Adipose tissue (tissue), 3 donors: ENCODE measurements around the gene PHF13. TPM values are rescaled to one million over a fixed set of nuclear protein-coding genes. Genes with fewer than 3 reads are reported as not detected.

Experiments
- H3K27ac ChIP-seq: one replicate; pipeline ENCODE4 v1.5.1; 2013; ENCODE audit warnings: low read depth, low read length
- WGBS, 3 donors: extraction: QIAGEN DNeasy Blood & Tissue Kit; methylation state at CpG; one replicate each; pipeline ENCODE4 v1.1.7; 2013; 5-methylcytosine and 5-hydroxymethylcytosine counted together
- polyA plus RNA-seq, 3 donors: library from polyadenylated mRNA; stranded (reverse); fragments of 200-250 nt; gene quantifications; one replicate each; pipeline ENCODE4 v1.2.3, GENCODE V29; 2013
- donor health status: healthy with polysubstance abuse.
- donor health status: Bipolar disorder and iron deficiency.
- donor health status: healthy.

Gene PHF13
- polyA plus RNA-seq, 3 donors: 5.2 to 13.3 (median 11.1) TPM

DNA sequence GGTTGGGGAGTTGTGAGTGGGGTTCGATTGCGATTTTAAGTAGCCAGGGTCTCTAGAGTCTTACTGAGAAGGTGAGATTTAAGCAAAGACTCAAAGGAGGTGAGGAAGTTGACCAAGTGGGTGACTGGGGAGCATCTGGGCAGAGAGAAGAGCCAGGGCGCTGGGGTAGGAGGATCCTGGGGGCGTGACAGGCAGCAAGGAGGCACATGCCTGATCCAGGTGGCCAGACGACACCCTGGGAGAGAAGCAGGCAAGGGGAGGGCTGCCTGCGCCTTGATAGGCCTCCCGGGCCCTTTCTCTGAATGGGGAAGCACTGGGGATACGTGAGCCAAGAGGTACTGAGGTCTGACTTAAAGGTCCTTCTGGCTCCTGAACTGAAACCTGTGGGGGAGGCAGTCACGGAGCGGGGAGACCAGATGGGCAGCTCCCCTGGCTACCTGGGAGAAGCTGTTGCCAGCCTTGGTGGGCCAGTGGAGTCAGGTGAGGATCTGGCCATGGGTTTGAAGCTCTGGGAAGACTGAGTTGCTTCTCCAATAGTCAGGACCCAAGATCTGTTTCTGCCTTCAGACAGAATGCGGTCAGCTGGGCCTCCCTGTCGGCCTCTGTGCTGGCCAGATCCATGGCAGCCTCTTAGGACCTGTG, 28.3 kb upstream of the PHF13 start:
- H3K27ac ChIP-seq: no peak overlapping the region
- 80 to 84% (median 84%) methylated on average over 12 of the region's 12 CpGs for WGBS, 3 donors

DNA sequence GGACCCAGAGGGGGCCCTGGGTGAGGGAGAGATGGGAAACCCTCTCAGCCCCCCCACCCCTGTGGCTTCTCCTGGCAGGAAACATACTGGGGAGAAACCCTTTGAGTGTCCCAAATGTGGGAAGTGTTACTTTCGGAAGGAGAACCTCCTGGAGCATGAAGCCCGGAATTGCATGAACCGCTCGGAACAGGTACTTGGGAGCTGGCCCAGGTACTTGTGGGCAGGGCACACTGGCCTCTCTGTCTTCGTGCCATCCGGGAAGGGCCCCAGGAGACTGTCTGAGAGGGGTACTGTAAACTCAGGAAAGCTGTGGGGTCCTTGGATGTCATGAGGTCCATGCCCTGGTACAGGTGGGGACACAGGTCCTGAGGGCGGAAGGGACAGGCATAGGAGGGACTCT, 27.7 kb upstream of the PHF13 start:
- WGBS, 3 donors: 86 to 94% (median 91%) methylated on average over 7 of the region's 7 CpGs
- no peak overlapping the region for H3K27ac ChIP-seq

DNA sequence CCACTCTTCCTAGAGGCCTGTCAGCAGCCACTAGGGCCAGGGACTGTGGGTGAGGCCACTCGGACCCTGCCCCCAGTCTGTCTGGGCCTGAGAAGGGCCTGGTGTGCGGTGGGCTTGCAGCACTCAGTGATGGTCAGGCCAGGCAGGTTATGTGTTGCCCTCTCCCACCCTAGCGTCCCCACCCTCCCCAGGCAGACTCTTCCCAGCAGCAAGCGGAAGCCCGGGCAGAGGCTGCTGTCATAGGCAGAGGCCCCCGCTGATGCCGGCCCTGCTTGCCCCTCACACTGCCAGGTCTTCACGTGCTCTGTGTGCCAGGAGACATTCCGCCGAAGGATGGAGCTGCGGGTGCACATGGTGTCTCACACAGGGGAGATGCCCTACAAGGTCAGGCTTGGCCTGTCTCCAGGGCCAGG, 27.1 kb upstream of the PHF13 start:
- WGBS, 3 donors: 72 to 93% (median 90%) methylated on average over 11 of the region's 11 CpGs

DNA sequence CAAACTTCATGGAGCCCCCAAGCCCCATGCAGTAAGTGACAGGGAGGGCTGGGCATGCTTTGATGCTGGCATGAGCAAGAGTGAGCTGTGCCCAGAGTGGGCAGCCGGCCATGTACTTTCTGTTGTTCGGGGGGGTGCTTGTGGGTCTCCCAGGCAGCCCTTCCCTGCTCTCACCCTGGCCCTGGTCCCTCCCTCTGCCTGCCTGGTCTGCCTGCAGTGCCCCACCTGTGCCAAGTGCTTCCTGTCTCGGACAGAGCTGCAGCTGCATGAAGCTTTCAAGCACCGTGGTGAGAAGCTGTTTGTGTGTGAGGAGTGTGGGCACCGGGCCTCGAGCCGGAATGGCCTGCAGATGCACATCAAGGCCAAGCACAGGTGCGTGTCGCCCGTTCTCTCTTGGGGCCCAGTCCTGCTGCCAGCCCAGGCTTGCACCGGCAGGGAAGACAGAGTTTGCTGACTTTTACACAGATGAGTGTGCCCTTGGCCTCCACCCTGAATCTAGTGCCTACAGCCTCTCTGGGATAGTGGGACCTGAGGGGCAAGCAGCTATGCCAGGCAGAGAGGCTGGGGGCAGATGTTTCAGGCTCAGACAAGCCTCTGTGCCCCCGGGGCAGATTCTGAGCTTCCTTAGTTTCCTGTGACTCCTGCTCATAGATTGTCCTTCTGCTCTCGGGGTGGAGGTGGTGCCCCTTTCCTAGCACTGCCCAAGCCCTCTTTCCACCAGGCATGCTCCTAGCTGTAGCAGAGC, 26.1 kb upstream of the PHF13 start:
- WGBS, 3 donors: 35 to 62% (median 62%) methylated on average over 13 of the region's 13 CpGs
- H3K27ac ChIP-seq: no peak overlapping the region

More for the DNA sequence above, 27.1 kb upstream of the PHF13 start:
- H3K27ac ChIP-seq: no peak overlapping the region

DNA sequence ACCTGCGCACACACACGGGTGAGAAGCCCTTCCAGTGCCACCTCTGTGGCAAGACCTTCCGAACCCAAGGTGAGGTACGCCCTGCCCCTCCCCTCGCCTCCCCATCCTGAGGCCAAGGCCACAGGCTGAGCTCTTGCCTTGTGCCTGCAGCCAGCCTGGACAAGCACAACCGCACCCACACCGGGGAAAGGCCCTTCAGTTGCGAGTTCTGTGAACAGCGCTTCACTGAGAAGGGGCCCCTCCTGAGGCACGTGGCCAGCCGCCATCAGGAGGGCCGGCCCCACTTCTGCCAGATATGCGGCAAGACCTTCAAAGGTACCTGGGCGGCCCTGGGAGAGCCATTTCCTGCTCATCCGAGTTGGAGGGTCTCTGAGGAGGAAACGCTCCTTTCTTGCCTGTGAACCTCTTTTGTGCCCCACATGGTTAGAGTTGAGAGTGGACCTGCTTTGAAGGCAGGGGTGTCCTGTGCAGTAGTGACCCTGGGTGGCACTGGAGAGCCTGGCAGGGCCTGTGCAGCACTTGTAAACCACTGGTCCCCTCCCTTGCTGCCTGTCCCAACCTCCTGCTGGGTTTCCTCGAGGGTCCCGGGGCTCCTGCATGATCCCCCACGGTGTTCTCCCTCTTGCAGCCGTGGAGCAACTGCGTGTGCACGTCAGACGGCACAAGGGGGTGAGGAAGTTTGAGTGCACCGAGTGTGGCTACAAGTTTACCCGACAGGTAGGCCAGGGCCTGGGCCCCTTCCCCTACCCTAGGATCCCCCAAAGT, 25.2 kb upstream of the PHF13 start:
- 67 to 87% (median 85%) methylated on average over 25 of the region's 25 CpGs for WGBS, 3 donors
- no peak overlapping the region for H3K27ac ChIP-seq

DNA sequence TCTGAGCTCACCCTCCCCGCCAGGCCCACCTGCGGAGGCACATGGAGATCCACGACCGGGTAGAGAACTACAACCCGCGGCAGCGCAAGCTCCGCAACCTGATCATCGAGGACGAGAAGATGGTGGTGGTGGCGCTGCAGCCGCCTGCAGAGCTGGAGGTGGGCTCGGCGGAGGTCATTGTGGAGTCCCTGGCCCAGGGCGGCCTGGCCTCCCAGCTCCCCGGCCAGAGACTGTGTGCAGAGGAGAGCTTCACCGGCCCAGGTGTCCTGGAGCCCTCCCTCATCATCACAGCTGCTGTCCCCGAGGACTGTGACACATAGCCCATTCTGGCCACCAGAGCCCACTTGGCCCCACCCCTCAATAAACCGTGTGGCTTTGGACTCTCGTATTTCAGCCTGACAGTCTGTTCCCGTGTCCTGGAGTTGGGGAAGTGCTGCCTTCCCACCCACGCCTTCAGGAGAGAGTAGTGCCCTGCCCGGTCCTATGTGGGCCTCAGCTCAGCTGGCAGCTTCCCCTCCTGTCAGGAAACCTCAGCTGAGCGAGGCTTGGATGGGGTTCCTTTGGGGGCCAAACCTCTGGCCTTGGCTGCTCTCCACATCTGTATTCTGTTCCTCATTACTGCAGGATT, 24.5 kb upstream of the PHF13 start:
- H3K27ac ChIP-seq: no peak overlapping the region
- WGBS, 3 donors: 74 to 85% (median 78%) methylated on average over 24 of the region's 24 CpGs

DNA sequence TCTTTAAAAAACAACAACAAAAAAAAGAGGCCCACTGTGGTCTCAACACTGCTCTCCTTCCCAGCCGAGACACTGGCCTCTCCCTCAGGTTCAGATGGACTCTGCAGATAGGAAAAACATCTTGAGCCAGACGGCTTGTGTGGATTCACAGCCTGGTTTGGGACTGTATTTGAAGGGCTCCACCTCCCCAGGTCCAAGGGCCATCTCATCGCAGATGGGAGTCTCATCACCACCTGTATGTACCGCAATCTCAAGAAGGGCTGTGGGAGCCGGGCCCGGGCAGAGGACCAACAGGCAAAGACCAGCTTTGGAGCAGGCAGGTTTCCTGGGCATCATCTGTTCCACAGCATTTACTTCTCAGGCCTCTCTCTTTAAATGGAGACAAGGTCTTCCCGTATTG, 23.5 kb upstream of the PHF13 start:
- no peak overlapping the region for H3K27ac ChIP-seq
- WGBS, 3 donors: 83 to 92% (median 88%) methylated on average over 7 of the region's 7 CpGs

DNA sequence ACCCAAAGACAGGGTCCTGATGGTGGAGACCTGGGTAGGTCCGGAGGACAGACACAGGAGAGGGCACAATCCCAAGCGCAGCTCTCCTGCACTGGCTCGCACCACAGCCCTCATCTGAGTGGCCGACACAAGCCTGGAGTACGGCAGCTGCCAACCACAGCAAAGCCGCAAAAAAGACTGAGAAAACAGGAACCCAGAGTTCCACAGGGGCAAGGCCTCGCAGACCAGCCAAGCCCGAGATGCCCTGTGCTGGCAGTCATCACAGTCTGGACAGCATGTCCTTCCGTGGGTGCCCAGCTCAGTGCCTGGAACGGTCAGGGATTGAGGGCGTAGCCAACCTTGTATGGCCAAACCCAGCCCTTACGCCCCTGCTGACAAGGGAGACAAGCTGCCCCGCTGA, 22.3 kb upstream of the PHF13 start:
- 45 to 78% (median 48%) methylated on average over 13 of the region's 13 CpGs for WGBS, 3 donors
- no peak overlapping the region for H3K27ac ChIP-seq

DNA sequence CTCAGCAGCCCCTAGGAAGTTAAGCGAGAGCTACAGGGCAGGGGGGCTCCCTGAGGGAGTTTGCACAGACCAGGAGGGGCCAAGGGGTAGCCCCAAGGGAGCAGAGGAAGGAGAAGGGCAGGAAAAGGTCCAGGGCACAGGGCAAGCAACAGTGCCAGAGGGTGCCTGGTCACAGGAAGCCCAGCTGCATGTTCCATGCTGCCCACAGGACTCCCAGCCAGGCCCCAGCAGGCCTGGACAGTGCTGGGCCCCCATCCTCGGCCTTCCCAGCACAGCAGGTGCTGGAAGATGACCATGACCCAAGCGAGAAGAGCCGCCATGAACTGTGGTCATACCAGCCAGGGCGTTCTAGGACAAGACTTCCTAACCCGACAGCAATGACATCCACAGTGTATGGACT, 21.9 kb upstream of the PHF13 start:
- no peak overlapping the region for H3K27ac ChIP-seq
- WGBS, 3 donors: 74 to 89% (median 80%) methylated on average over 6 of the region's 6 CpGs

DNA sequence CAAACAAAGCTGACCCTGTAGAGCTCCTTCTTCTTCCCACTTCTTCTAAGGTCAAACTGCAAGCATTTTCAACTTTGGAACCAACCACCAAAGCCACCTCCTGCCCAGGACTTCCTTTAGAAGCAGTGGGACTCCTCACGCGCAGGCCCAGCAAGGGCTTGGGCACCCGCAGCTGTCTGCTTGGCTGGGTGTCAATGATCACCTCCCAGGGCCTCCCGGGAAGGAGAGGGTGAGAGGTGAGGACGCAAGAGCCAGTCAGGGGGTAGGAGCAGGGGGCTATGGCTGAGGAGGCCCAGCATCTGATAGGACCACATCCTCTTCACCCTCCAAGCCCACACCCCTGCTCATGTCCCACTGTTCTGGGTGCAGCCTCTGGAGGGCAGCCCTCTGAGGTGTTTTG, 21.1 kb upstream of the PHF13 start:
- no peak overlapping the region for H3K27ac ChIP-seq
- 31 to 53% (median 35%) methylated on average over 5 of the region's 5 CpGs for WGBS, 3 donors

DNA sequence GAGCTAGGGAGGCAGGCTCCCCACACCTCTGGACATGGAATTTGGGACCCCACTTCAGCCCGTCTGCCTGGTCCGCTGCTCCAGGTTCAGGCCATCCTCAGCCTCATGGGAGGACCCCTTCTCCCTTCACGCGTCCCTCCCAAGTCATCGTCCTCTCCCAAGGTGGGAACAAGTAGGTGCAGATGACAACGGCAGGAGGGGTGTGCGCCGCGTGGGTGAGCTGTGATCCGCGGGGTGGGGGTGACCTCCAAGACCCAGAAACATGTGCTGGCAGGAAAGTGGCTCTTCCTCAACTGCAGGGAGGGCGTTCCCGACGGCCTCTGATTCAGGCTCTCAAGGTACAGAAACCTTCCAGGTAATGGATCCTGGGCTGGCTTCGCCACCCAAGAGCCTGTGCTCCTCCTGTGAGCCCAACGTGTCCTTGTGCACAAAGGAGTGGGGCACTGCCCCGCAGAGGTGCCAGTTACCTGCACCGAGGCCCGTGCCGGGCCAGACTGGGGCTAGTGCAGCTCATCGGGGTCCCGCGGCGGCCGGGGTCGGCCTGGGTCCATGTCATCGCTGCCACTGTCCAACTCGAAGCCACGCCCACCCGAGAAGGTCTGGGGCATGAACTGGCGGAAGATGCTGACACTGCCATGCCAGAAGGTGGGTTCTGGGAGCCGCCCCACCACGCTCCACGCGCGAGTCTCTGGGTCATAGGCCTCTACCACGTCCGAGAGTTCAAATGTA, 20.5 kb upstream of the PHF13 start:
- H3K27ac ChIP-seq: no peak overlapping the region
- WGBS, 3 donors: 91 to 94% (median 92%) methylated on average over 38 of the region's 38 CpGs

DNA sequence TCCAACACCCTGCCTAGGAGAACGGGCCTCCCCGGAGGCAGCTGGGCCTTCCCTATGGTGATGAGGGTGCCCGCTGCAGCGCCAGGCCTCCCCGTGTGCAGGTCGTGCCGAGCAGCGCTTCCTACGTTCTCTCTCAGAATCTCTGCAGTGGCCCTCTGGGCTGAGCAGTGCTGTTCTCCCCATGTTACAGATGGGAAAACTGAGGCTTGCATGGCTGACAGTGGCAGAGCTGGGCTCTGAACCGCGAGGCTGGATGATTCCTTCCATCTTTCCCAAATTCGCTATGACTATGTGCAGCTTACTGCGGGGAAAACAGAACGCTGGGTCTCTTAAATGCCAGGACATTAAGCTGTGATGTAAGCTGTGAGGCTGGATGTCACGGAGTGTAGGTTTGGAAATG, 19.7 kb upstream of the PHF13 start:
- 93 to 96% (median 94%) methylated on average over 14 to 15 of the region's 15 CpGs for WGBS, 3 donors
- H3K27ac ChIP-seq: no peak overlapping the region

DNA sequence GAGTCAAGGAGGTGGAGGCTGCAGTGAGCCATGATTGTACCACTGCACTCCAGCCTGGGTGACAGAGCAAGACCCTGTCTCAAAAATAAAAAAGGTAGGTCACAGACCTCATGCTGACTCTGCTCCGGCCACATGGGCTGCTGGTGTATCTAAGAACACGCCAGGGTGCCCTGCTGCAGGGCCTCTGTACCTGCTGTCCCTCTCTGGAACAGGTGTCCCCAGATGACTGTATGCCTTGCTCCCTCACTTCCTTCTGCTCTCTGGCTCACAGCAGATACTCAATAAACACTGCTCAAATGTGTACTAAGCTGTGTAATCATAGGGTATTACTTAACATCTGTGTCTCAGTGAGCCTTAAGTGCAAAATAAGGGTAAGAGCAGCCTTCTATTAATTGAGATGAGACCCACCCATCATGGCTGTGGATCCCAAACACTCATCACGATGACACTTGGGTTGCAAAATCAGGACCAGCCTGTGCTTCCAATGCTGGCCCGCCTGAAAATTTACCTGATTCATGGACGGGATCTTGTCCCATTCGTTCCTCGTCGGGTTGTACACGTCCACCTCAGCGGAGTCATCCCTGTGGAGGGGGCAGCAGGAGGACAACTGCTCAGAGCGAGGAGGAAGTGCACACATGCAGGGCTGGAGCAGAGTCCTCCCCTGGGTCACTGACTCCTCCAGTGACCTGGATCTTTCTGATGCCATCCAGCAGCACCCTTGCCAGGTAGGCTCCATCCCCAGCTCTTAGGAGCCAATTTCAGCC, 18.4 kb upstream of the PHF13 start:
- 81 to 91% (median 90%) methylated on average over 11 of the region's 11 CpGs for WGBS, 3 donors
- no peak overlapping the region for H3K27ac ChIP-seq

DNA sequence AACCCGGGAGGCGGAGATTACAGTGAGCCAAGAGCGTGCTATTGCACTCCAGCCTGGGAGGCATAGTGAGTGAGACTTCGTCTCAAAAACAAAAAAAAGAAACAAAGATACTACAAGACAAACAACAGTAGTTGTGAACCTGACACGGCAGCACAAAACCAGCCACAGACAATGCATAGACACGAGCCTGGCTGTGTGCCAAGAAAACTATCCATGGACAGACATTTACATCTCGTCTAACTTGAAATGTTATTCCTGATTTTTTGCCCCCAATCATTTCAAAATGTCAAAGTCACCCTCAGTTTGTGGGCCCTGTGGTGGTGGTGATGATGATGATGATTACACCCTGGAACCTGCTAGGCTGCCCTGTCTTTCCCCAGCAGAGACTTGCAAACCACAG, 17.2 kb upstream of the PHF13 start:
- no peak overlapping the region for H3K27ac ChIP-seq
- 56 to 74% (median 65%) methylated on average over 7 of the region's 7 CpGs for WGBS, 3 donors

DNA sequence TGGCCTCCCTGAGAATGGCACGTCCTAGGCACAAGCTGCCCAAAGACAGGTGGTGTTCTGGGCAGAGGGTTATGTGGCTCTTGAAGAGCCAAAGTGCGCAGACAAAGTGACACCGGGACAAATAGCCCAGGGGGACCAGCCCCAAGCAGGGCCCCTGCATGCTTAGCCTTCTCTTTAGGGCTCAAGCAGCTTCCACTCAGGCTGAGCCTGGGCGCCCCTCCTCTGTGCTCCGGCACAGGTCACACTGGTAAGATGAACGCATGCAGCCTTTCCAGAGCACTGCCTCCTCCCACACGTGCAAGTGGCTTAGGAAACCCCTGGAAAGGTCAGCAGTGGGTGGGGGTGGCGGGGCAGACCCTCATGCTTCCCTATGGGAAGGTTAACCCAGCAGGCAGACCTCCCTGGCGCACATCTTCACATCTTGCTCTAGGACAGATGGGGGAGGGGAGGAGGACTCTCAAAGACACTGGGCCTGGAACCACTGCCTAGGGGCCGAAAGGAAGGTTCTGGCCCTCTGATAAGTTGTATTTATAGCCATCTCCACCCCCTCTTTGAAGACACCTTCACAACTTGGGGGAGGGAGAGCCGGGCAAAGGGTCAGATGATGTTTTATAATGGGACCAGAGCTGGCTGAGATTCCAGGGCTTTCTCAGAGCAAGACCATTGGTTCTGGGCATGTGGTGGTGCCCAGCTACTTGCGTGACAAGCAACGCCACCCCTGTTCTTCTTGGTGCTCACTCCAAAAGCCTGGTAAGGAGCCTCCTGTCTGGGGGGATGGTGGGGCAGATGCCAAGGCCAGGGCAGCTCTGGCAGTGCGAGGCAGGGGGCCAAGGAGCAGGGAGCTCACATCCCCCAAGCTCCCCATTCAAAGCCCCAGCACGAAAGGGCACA, 16.4 kb upstream of the PHF13 start:
- no peak overlapping the region for H3K27ac ChIP-seq
- 73 to 85% (median 79%) methylated on average over 15 of the region's 15 CpGs for WGBS, 3 donors

DNA sequence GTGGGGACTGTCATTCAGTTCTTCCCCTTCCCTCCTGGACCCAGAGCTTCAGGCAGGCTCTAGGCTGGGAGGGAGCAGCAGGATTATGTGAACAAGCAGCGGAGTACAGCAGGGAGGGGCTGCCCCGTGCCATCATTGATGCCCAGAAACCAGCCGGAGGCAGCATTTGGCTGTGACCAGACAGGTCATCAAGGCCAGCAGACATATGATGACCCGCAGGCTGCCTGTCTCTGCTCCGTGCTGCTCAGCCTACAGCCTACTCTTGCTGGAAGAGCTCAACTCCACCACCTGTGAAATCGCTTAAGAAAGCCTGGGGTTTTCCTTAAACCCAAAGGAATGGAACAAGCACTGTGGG, 15.8 kb upstream of the PHF13 start:
- H3K27ac ChIP-seq: no peak overlapping the region
- 78 to 95% (median 91%) methylated on average over 6 of the region's 6 CpGs for WGBS, 3 donors
